CD4-positive, alpha-beta T cell treated with Interleukin-21 for 1 hour (primary cell): ENCODE data around the gene CFAP90.

ENCODE experiments used
- DNase-seq: peaks from one replicate; pipeline ENCODE4 v3.0.0-alpha.2; 2020

The CFAP90 gene

DNA sequence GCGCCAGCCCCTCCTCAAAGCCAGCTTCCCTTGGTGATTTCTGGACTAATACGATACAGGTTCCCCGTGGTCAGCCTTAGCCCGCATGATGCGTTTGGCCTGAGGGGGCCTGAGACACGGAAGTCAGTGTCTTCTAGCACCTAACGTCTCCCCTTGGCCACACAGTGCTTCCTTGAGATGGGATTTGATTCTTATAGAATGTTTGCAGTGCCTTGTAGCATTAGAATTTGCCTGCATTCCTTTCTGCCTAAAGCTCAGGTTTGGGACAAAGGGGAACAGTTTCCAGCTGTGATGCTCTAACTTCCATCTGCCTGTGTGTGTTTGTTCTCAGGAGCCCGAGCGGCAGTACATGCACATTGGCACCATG is 34.4 kb downstream of the CFAP90 start:
- DNase-seq, result no peak

DNA sequence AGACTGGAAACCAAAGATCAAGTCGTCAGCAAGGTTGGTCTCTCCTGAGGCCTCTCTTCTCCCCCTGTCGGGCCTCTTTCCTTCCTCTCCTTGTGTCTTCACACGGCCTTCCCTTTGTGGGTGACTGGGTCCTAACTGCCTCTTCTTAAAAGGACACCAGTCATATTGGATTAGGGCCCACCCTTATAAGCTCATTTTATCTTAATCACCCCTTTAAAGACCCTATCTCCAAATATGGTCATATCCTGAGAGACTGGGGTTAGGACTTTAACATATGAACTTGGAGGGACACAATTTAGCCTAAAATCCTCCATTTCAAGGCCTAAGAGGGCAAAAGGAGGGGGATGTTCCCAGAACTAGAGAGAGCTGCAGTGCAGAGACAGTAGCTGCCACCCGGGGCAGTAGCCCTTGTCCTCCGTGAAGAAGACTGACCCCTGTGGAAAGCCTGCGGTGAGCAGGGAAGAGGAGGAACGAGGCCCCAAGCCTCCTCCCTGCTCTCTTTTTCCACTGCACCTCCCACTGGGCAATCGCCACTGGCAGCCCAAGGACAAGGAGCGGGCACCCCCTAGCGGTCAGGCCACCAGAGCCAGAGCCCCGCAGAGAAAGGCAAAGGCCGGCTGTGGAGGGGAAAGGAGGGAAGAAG is 34.9 kb downstream of the CFAP90 start:
- peak; percentile 51 for DNase-seq

DNA sequence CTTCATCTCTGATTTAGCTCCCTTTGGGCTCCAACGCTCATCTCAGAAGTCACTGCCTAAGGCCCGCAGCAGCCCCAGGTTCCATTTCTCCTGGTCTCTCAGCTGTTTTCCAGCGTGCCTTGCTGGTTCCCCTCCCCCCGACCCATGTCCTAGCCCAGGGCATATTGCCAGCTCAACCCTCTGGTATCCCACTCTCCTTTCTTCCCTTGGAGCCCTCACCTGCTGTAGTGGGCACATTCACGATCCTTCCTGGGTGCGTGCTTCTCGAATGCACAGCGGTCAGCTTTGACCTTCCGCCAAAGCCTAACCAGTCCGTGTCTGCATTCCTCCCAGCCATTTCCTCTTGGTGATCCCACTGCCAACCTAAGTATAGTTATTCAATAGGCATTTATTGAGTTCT is 36.1 kb downstream of the CFAP90 start:
- no peak for DNase-seq

DNA sequence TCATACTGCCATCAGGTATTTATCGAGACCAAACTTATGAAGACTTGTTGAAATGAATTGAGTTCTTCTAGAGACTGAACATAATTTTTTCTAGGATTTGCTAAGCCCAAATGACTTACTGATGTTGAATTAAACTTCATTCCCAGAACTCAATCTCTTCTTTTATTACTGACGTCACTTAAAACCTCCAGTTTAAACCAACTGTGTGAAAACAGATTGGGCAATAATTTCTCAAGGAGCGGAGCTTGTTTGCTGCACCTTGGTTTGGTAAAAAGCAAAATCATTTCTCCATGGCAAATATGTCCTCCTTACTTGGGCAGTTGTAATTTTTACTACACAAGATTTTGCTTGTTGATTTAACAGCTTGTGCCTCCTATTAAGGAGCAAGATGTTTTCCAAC is 37.4 kb downstream of the CFAP90 start:
- DNase-seq, result no peak

DNA sequence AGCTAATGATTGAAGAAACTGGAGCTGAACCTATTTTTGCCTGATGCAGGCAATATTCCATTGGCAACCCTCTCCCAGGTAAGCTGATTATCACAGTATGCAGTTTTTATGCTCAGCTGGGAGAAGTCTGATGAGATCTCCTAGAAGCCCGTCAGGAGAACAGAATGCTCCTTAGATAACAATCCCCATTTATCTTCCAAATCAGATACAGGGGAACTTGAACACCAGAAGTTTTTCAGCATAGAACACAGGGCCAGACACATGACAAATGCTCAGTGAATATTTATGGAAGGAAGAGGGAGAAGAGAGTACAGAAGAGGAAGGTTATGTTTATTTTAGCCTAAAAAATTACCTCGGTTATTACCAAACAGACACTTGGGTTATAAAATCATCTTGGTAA is 37.9 kb downstream of the CFAP90 start:
- DNase-seq, result no peak

DNA sequence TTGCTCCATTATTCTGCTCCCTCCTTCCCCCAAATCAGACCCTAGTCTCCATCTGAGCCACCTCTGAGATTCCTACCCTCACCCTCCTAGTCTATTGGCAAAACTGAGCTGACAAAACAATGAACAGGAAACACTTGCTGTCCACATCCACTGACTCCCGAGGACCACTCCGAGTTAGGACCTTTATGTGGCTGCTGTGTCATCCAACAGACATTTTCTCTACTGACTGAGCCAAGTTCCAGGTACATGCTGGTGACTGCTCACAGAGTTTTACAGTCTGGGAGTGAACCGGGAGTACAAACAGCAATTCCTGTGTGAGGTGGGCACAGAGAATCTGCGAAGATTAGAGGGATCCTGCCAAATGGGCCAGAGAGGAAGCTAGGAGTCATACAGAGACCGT is 39.2 kb downstream of the CFAP90 start:
- no peak for DNase-seq

DNA sequence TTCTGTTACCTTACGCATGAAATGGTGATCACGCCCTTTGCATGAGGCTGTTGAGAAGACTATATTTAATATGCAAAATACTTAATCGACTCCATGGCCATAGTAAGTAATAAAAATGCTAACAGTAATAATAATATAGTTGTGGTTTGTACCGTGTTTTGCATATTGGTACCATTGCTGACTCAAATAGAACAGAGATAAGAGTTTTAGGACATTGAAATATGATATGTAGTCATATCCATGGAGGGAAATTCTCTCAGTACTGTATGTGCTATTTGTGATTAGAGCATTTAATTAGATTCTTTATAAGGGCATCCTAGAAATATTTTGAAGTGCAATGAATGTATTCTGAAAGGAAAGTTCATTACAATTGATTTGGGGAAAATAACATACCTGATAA is 41.9 kb downstream of the CFAP90 start:
- DNase-seq, result no peak

DNA sequence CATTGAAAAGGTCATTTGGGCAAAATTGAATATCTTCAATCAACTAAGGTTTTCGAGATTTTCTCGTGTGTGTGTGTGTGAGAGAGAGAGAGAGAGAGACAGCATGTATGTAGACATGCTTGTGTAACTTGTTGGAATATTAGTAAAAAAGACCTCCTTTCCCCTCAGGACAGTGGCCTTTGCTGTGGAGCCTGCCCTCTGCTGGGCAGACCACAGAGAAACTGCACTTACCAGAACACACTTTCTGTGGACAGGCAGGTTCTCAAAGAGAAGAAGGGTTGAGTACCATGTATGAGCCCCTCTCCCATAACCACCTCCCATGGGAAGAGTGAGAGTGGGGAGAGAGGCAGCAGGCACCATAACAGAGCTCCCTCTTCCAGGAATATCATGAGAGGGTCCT is 45.6 kb downstream of the CFAP90 start:
- DNase-seq, result no peak

DNA sequence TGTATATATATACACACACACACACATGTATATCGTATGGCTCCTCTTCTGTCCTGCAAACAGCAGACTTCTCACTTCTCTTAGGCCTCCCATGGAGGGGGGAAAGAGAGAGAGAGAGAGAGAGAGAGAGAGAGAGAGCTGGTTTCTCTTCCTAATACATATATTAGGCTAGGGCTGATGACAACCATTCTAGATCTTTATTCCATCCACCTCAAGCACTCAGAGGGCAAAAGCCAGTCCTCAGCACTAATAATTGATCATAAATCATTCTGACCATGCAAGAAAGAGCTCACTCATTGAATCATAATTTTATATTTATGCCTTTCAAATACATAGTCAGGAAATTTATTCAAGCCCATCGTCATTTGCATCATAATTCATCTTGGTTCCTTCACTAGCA is 47.0 kb downstream of the CFAP90 start:
- no peak for DNase-seq

DNA sequence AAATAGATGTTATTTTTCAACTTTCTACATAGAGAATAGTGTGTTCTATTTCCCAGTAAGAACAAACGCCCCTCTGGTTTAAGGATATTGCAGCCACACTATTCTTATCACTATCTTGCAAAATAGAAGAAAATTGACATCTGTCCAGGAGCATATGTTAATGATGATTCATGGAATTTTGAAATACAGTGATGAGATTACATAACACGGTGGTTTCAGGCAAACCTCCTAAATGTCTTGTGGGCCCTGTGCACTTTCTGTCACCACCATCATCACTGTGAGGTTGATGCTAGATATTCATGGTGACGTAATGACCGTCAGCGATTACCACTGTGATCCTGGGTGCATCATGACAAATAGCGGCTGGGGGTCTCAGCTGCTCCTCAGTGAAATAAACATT is 48.1 kb downstream of the CFAP90 start:
- no peak for DNase-seq

DNA sequence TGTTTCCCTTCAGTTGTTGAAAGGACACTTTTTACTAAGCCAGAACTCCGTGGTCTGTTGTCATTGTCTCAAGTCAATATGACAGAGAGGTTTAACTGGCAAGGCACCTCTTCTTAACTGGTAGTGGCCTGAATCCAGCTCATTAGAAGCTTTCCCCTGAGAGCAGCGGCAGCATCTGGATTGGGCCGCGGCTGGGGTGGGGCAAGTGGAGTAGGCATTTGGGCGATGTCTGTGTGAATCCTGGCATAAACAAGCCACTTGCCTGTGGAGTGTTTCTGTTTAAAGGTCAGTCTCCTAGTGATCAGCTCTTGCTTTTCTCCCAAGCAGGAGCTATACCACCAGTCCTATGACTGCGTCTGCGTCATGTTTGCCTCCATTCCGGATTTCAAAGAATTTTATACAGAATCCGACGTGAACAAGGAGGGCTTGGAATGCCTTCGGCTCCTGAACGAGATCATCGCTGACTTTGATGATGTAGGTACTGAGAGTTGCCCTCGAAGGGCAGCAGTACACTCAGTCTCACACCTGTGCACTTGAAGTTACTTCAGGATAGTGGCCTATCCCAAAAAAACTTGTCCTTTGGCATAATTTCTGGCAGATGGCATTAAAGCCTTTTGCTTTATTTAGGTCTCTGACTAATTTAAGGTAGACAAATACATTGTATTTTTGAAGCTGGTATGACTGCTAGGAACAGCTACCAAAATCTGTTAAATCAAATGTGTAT is 48.9 kb downstream of the CFAP90 start:
- no peak for DNase-seq

DNA sequence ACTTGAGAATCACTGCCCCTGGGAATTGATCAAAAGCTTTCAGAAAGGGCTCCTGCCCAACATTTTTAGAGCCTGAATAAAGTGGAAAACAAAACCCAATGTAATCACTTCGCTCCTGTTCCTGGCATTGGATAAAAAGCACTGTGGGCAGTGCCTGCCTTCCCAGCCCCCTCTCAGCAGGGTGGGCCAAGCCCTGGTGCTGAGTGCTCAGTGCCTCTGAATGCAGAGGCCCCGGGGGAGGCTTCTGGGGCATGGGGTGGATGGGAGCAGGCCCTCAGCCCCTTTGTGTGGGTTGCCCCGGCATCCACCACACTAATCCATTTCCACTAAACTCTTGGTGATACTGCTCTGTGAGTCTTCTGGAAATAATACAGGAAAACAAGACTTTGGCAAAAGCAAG is 55.6 kb downstream of the CFAP90 start:
- no peak for DNase-seq

DNA sequence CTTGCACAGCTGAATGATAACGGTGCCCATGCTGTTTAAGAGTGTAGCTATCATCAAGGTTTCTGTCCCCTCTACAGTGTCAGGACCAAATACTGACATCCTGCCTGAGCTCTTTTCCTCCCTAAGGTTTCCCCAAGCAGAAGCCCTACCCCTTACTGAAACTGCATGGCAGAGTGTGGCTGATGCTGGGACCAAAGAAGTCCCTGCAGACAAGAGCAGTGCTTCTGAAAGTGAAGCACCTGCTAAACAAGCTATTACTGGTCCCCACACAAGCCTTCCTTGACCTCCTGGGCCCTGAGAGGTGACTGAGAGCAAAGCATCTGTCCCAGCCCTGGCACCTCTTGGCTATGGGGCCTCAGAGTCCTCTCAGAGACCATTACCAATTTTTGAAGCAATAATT is 56.1 kb downstream of the CFAP90 start:
- DNase-seq, result no peak

DNA sequence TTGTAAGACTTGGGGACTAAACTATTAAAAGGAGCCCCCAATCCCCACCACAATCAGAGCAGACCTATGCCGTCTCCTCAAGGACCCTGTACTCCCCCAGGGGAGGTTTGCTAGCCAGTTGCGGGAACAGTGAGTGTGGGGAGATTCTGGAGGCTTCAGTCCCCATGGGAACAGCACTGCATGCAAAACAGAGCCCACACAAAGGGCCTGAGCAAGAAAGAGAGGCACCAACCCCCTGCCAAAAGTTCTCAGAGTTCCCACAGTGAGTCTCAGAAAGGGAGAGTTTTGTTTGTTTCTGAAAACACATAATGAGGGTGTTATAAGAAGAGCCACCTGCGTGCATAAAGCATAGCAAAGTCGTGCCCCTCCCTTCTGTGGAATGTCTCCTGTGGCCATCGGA is 56.6 kb downstream of the CFAP90 start:
- no peak for DNase-seq

DNA sequence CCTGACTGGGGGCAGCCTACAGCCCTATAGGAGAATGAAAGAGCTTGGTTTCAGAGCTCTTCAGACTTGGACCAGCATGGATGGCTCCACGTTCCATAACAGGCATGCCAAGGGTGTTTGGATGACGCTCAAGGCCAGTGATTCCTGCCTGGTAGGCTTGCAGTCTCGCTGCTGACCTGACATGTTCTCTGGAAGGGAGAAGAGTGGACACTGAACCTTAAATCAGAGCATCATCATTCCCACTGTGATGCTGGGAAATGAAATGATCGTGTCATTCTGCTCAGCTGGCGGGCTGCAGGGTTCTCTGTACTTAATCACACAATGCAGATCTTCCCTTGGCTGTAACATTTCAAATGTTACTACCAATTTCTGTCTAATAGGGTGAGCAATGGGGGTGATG is 57.0 kb downstream of the CFAP90 start:
- DNase-seq, result no peak

DNA sequence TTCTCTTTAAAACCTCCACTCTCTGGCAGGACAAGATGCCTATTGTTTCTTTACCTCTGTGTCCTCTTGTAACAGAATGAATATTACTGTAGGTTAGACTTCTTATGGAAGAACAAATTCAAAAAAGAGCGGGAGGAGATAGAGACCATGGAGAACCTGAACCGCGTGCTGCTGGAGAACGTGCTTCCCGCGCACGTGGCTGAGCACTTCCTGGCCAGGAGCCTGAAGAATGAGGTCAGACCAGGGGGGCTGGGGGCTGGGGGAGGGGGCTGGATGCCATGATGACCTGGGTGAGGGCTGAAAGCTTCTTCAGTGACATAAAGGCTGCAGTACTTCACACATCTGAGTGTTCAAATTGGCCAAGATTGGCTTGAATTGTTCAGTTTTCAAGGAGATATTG is 61.4 kb downstream of the CFAP90 start:
- DNase-seq, result no peak

DNA sequence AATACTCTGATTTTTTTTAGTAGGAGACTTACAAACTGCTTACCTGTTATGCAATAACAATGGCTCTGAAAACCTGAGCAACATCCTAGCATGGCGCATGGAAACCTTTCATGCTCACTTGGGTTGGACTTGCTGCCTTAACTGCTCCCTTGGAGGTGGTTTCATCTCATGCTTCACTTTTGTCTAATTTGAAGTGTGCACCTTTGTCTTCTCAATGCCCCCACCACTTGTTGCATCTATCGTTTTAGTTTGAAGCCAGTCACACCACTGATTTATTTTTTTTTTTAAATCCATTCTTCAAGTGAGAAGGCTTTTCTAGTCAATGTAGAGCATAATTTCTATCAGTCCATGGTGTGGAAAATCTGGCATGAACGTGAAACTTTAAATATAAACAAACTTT is 63.2 kb downstream of the CFAP90 start:
- DNase-seq, result no peak

DNA sequence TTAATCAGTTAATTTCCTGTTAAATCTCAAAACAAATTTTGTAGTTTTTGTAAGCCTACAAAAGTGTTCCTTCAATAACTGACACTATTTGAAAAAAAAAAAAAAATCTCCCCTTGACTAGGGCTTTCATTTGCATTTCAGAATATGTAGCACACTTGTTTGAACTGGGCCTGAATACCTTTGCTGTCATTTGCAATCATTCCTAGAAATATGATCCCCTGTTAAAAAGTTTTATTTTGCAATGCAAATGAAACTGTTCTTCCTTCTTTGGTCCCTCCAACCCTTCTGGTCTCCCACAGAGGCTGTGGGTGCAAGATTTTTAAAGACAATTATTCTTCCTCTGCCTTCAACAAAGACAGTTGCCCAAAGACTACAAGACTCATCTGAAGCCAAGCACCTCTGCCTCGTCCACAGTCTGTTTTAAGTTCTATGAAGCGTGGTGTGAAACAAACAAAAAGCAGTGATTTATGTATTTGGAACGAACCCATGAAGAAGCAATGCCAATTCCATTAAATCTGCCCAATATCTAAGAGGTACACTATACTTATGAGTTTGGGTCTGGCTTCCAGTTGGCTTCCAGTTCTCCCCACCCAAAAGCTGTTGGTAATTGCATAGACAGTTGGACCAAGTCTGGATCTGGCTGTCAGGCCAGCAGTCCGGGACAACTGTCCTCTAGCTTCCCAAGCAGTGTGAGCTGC is 66.1 kb downstream of the CFAP90 start:
- no peak for DNase-seq

DNA sequence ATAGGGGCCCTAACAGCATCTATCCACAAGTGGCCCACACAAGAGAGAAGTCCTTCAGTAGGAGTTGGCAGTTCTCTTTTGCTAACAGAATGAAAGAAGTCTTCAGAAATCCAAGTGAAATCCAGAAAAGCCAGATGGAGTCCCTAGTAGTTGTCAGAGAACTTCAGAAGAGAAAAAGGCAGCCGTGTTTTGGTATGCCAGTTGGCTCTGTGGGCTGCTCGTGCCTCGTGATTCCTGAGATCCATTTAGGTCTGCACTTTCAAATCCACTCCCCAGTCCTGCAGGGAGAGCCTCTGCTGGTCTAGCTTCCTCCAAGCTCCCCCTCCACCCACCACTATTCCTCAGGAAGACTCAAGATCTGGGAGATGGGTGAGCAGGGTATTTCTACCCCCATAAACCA is 69.0 kb downstream of the CFAP90 start:
- DNase-seq, result no peak
